ENCODE results near the gene RTN4RL1.
A peak's percentile ranks its signal among the peaks of the same experiment; 100 is the strongest.

The RTN4RL1 gene

GRCh38 chr17:2025220-2025621, at the start of gene RTN4RL1:
Gene RTN4RL1 (minus strand): TSS chr17:2025334. CDS start chr17:2024865, 469 bp downstream.
- peak; percentile 84 for DNase-seq

- no peak for DNase-seq
These were observed 49.8 kb upstream of the RTN4RL1 start for GRCh38 chr17:2074919-2075318.

- DNase-seq, result no peak
These were observed 46.5 kb upstream of the RTN4RL1 start for GRCh38 chr17:2071455-2072281.

GRCh38 chr17:2071024-2071385, 45.9 kb upstream of the RTN4RL1 start:
- no peak for DNase-seq

GRCh38 chr17:2070241-2071023, 45.3 kb upstream of the RTN4RL1 start:
- peak; percentile 62 for DNase-seq

GRCh38 chr17:2068519-2069051, 43.5 kb upstream of the RTN4RL1 start:
- no peak for DNase-seq

- no peak for DNase-seq
These were observed 42.9 kb upstream of the RTN4RL1 start for GRCh38 chr17:2068031-2068518.

GRCh38 chr17:2067608-2068024, 42.5 kb upstream of the RTN4RL1 start:
- DNase-seq, result no peak

- DNase-seq, result no peak
These were observed 42.0 kb upstream of the RTN4RL1 start for GRCh38 chr17:2067048-2067561.

- DNase-seq, result no peak
These were observed 40.8 kb upstream of the RTN4RL1 start for GRCh38 chr17:2065949-2066400.

GRCh38 chr17:2064980-2065785, 40.0 kb upstream of the RTN4RL1 start:
- DNase-seq, result no peak

- DNase-seq, result no peak
These were observed 39.4 kb upstream of the RTN4RL1 start for GRCh38 chr17:2064520-2064971.

- no peak for DNase-seq
These were observed 39.0 kb upstream of the RTN4RL1 start for GRCh38 chr17:2064147-2064489.

GRCh38 chr17:2063261-2064146, 38.4 kb upstream of the RTN4RL1 start:
- no peak for DNase-seq

- DNase-seq, result no peak
These were observed 37.5 kb upstream of the RTN4RL1 start for GRCh38 chr17:2062571-2063183.

- no peak for DNase-seq
These were observed 36.4 kb upstream of the RTN4RL1 start for GRCh38 chr17:2061441-2061958.

- DNase-seq, result no peak
These were observed 35.7 kb upstream of the RTN4RL1 start for GRCh38 chr17:2060681-2061440.

GRCh38 chr17:2060385-2060658, 35.2 kb upstream of the RTN4RL1 start:
- DNase-seq, result no peak

GRCh38 chr17:2059547-2060384, 34.6 kb upstream of the RTN4RL1 start:
- DNase-seq, result no peak
